ENCODE measurements around the gene AGTRAP. TPM values are rescaled to one million over a fixed set of nuclear protein-coding genes. Genes with fewer than 3 reads are reported as not detected.

The AGTRAP gene
- polyA plus RNA-seq, 3 donors = 420 to 938 (median 842) TPM

GRCh38 chr1:11733306-11733705, 2.6 kb upstream of the AGTRAP start:
- Mint-ChIP-seq H3K27ac (peak overlapping the region in 5 of 7 donors; percentile 35 to 98 (median 97)), H3K4me3 (no peak overlapping the region), H3K4me1 (peaks cover 86% of the 10 kb centered on the region), H3K36me3 (peaks cover 4% of the 10 kb centered on the region in 2 donors), H3K27me3 (ENCODE audit: low read depth in 3 of 3) (peaks cover 0 to 3% (median 0%) of the 10 kb centered on the region in 3 donors), H3K9me3 (peaks cover 0 to 2% (median 0%) of the 10 kb centered on the region in 7 donors)
- H2AFZ ChIP-seq (ENCODE audit: insufficient read depth, low read depth, low read length, poor library complexity, severe bottlenecking) = no peak overlapping the region
- H3K79me2 ChIP-seq (ENCODE audit: insufficient read depth, low read length) = peaks cover 35% of the 10 kb centered on the region
- H3K9me3 ChIP-seq (replicated peaks in 1 of 2; ENCODE audit: control insufficient read depth in 1 of 2, insufficient read depth in 1 of 2, low read length in 2 of 2) = no peaks in the 10 kb centered on the region
- intact Hi-C loops (cut with micrococcal nuclease) = loop anchor here in 1 of 2 donors (10.0 kb wide), 1 partner anchor 61 kb away; no protein-coding TSS in a partner anchor
- WGBS (ENCODE audit: insufficient coverage) = 100% methylated on average over 1 of the region's 3 CpGs
- no peak overlapping the region for H3K4me3 ChIP-seq (replicated peaks in 1 of 3; ENCODE audit: low read depth in 2 of 3, low read length in 3 of 3)
- H4K20me1 ChIP-seq (ENCODE audit: insufficient read depth, low read length) = no peaks in the 10 kb centered on the region
- peak in 1 of 3 donors; percentile 0 for DNase-seq
- H3K27ac ChIP-seq (ENCODE audit: low read depth in 1 of 2, low read length in 2 of 2) = peak overlapping the region in 1 of 2 donors; percentile 87
- H3K36me3 ChIP-seq (replicated peaks in 1 of 2; ENCODE audit: control insufficient read depth in 1 of 2, insufficient read depth in 2 of 2, low read length in 2 of 2) = no peaks in the 10 kb centered on the region
- H3K4me1 ChIP-seq (ENCODE audit: control insufficient read depth in 1 of 2, insufficient read depth in 2 of 2, low read length in 2 of 2) = peaks cover 83 to 90% of the 10 kb centered on the region in 2 donors
- H3K9ac ChIP-seq (ENCODE audit: insufficient read depth, low read length, poor library complexity, severe bottlenecking) = no peak overlapping the region
- peak overlapping the region; percentile 11 for H3K4me2 ChIP-seq (replicated peaks; ENCODE audit: extremely low read depth, low read length, poor library complexity, severe bottlenecking)
- no peak for TF ChIP-seq CTCF (IDR thresholded peaks at IDR 0.05)
- no peaks in the 10 kb centered on the region for H3K27me3 ChIP-seq (ENCODE audit: control insufficient read depth in 2 of 2, insufficient read depth in 2 of 2, low read length in 2 of 2)

- peaks cover 54% of the 10 kb centered on the region for H3K79me2 ChIP-seq (ENCODE audit: insufficient read depth, low read length)
- no peaks in the 10 kb centered on the region for H3K9me3 ChIP-seq (replicated peaks in 1 of 2; ENCODE audit: control insufficient read depth in 1 of 2, insufficient read depth in 1 of 2, low read length in 2 of 2)
- peak overlapping the region; percentile 85 to 93 (median 88) for H3K4me3 ChIP-seq (replicated peaks in 1 of 3; ENCODE audit: low read depth in 2 of 3, low read length in 3 of 3)
- no peak for TF ChIP-seq CTCF (IDR thresholded peaks at IDR 0.05)
- H3K27ac Mint-ChIP-seq = peak overlapping the region; percentile 98 to 100 (median 99)
- peak overlapping the region; percentile 98 for H3K27ac ChIP-seq (ENCODE audit: low read depth in 1 of 2, low read length in 2 of 2)
- no peak for DNase-seq
- H3K4me1 Mint-ChIP-seq = peaks cover 87% of the 10 kb centered on the region
- intact Hi-C loops (cut with micrococcal nuclease) = loop anchor here (2.0 to 10.0 kb wide), 5 partner anchors 15 to 447 kb away; no protein-coding TSS in a partner anchor
- peak overlapping the region; percentile 77 for H3K4me2 ChIP-seq (replicated peaks; ENCODE audit: extremely low read depth, low read length, poor library complexity, severe bottlenecking)
- no peaks in the 10 kb centered on the region for H3K9me3 Mint-ChIP-seq
- H3K27me3 Mint-ChIP-seq (ENCODE audit: low read depth in 3 of 3) = peaks cover 0 to 1% (median 1%) of the 10 kb centered on the region in 3 donors
- H3K9ac ChIP-seq (ENCODE audit: insufficient read depth, low read length, poor library complexity, severe bottlenecking) = peak overlapping the region; percentile 99
- H3K36me3 Mint-ChIP-seq = peaks cover 4 to 11% of the 10 kb centered on the region in 2 donors
- peaks cover 83 to 90% of the 10 kb centered on the region in 2 donors for H3K4me1 ChIP-seq (ENCODE audit: control insufficient read depth in 1 of 2, insufficient read depth in 2 of 2, low read length in 2 of 2)
- H3K4me3 Mint-ChIP-seq = peak overlapping the region; percentile 93 to 98
- H4K20me1 ChIP-seq (ENCODE audit: insufficient read depth, low read length) = peaks cover 13% of the 10 kb centered on the region
- H3K27me3 ChIP-seq (ENCODE audit: control insufficient read depth in 2 of 2, insufficient read depth in 2 of 2, low read length in 2 of 2) = no peaks in the 10 kb centered on the region
- no peaks in the 10 kb centered on the region for H3K36me3 ChIP-seq (replicated peaks in 1 of 2; ENCODE audit: control insufficient read depth in 1 of 2, insufficient read depth in 2 of 2, low read length in 2 of 2)
- no peak overlapping the region for H2AFZ ChIP-seq (ENCODE audit: insufficient read depth, low read depth, low read length, poor library complexity, severe bottlenecking)
- 0% methylated on average over 2 of the region's 4 CpGs for WGBS (ENCODE audit: insufficient coverage)
Measured at GRCh38 chr1:11735531-11735853, 444 bp upstream of the AGTRAP start.

Data from CD14-positive monocyte (primary cell).